HFFc6 (cell line): Measurements from ENCODE around the gene TPRX2. TPM values are rescaled to one million over a fixed set of nuclear protein-coding genes. Genes with fewer than 3 reads are reported as not detected.

Source experiments
- DNase-seq: peaks from one replicate; pipeline ENCODE4 v3.0.0-alpha.2; 2018
- H3K27ac Mint-ChIP-seq: 2 replicates; pipeline ENCODE4 v1.8.0; 2020; ENCODE audit warnings: mild to moderate bottlenecking, mixed read lengths
- H3K27me3 Mint-ChIP-seq: 2 replicates; pipeline ENCODE4 v1.8.0; 2021; ENCODE audit warnings: mild to moderate bottlenecking, moderate library complexity, mixed read lengths; ENCODE audit not compliant: insufficient read depth
- H3K36me3 Mint-ChIP-seq: 2 replicates; pipeline ENCODE4 v1.8.0; 2021; ENCODE audit warnings: low read depth, mixed read lengths
- H3K4me1 Mint-ChIP-seq: 2 replicates; pipeline ENCODE4 v1.8.0; 2020; ENCODE audit warnings: low read depth, mixed read lengths
- H3K4me3 Mint-ChIP-seq: 2 replicates; pipeline ENCODE4 v1.8.0; 2020; ENCODE audit warnings: mild to moderate bottlenecking, moderate library complexity, mixed read lengths
- H3K9me3 Mint-ChIP-seq: 2 replicates; pipeline ENCODE4 v1.8.0; 2020; ENCODE audit warnings: mild to moderate bottlenecking, mixed read lengths
- total RNA-seq, 6 experiments: library from RNA; stranded (reverse); fragmentation: NEBNext Ultra II Directional; extraction: Animal tissue kit (Norgen Biotek cat#: 25700); gene quantifications; 2 replicates in 1 of 6; 3 replicates in 5 of 6; pipeline ENCODE4 v1.2.3, GENCODE V29; 2021
- TF ChIP-seq, protein P1 (sequence below): fragments of 200-600 bp; sonication (generic); IDR thresholded peaks from 2 replicates; pipeline ENCODE4 v1.5.0; 2021; ENCODE audit warnings: antibody characterized with exemption, mild to moderate bottlenecking

TPRX2 gene
- total RNA-seq, 6 experiments from 2014 or later: not detected

DNA sequence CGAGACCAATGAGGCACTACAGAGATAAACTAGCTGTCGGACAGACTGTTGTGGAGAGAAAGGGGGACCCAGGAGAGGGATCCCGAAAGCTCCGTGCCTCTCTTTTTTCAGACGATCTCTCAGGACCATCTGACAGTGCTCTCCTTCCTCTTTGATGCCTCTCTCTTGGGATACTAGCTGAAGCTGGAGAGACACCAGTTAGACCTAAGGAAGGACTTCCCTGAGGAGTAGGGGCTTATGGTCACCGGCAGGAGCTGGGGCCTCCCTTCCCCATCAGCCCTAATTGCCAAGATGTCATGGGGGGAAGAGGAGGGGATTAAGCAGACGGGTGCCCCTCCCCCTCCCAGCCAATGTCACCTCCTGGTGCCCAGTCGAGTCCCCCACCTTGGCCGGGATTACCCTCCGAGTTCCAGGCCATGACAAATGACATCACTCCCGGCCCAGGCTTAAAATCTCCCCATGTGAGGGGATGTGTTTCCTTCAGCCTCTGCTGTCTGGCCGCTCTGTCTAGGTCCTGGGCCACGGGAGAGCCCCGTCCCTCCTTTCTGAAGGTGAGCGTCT is 37.5 kb upstream of the TPRX2 start, which contains the start of gene CRX:
CRX (plus strand) TSS at position 478 of the 561 bp plus-strand sequence. CDS start 12,507 bp downstream, outside the sequence.
- Mint-ChIP-seq H3K4me1 (no peaks in the 10 kb centered on the region), H3K36me3 (no peaks in the 10 kb centered on the region), H3K27me3 (peaks cover 44% of the 10 kb centered on the region), H3K4me3 (no peak within 1 kb of the TSS), H3K9me3 (peaks cover 3% of the 10 kb centered on the region), H3K27ac (no peak within 1 kb of the TSS)
- DNase-seq: no peak
- TF ChIP-seq, protein P1, sequence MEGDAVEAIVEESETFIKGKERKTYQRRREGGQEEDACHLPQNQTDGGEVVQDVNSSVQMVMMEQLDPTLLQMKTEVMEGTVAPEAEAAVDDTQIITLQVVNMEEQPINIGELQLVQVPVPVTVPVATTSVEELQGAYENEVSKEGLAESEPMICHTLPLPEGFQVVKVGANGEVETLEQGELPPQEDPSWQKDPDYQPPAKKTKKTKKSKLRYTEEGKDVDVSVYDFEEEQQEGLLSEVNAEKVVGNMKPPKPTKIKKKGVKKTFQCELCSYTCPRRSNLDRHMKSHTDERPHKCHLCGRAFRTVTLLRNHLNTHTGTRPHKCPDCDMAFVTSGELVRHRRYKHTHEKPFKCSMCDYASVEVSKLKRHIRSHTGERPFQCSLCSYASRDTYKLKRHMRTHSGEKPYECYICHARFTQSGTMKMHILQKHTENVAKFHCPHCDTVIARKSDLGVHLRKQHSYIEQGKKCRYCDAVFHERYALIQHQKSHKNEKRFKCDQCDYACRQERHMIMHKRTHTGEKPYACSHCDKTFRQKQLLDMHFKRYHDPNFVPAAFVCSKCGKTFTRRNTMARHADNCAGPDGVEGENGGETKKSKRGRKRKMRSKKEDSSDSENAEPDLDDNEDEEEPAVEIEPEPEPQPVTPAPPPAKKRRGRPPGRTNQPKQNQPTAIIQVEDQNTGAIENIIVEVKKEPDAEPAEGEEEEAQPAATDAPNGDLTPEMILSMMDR: no peak

DNA sequence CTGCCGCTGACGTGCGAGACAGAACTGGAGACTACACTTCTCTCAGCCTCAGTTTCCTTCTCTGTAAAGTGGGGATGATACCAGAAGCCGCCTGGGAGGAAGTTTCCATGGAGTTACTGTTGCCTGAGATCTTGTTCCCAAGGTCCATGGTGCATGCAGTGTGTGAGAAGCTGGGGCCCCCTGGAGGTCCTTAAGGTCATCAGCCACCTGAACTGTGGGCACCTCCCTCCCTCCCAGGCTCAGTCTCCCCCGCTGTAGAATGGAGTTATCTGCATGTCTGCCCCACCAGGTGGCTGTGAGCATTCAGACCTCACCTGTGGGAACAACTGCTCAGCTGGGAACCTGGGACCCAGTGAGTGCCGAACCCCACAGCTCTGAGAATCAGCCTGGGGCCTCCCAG is 34.6 kb upstream of the TPRX2 start:
- peaks cover 48% of the 10 kb centered on the region for H3K27me3 Mint-ChIP-seq
- H3K9me3 Mint-ChIP-seq: peaks cover 10% of the 10 kb centered on the region
- H3K27ac Mint-ChIP-seq: no peak overlapping the region

DNA sequence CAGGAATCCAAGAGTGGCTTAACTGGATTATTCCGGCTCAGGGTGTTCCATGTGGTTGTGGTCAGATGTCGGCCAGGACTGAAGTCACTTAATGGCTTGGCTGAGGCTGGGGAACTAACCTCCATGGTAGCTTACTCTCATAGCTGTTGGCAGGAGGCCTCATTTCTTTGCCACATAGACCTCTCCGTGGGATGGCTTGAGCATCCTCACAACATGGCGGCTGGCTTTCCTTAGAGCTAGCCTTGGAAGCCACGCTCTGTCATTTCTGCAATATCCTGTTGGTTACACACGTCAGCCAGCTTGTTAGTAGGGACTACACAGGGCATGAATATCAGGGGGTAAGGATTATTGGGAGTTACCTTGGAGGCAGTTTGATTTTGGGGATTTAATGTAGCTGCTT is 32.2 kb upstream of the TPRX2 start:
- Mint-ChIP-seq H3K36me3 (no peaks in the 10 kb centered on the region), H3K9me3 (peaks cover 10% of the 10 kb centered on the region), H3K4me3 (no peak overlapping the region), H3K27me3 (peaks cover 34% of the 10 kb centered on the region), H3K4me1 (no peaks in the 10 kb centered on the region), H3K27ac (no peak overlapping the region)
- TF ChIP-seq, protein P1: no peak
- no peak for DNase-seq

More for the DNA sequence above, 34.6 kb upstream of the TPRX2 start:
- no peaks in the 10 kb centered on the region for H3K4me1 Mint-ChIP-seq
- TF ChIP-seq, protein P1: no peak
- H3K4me3 Mint-ChIP-seq: no peak overlapping the region
- DNase-seq: no peak
- H3K36me3 Mint-ChIP-seq: no peaks in the 10 kb centered on the region

DNA sequence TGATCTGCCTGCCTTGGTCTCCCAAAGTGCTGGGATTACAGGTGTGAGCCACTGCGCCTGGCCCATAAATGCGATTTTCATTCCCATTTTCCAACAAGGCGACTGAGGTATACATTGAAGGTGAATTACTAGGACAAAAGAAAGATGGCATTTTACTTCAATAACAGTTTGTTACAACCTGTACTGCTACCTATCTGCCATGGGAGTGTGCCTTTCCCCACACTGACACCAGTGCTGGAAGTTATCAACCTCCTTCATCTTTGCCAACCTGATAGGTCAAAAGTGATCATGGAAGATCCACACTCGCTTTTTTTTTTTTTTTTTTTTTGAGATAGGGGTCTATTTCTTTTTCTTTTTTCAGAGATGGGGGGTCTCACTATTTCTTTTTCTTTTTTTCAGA is 26.3 kb upstream of the TPRX2 start:
- DNase-seq: no peak
- Mint-ChIP-seq H3K36me3 (no peaks in the 10 kb centered on the region), H3K4me1 (no peaks in the 10 kb centered on the region), H3K4me3 (no peak overlapping the region), H3K27ac (no peak overlapping the region), H3K9me3 (no peaks in the 10 kb centered on the region), H3K27me3 (peaks cover 23% of the 10 kb centered on the region)
- TF ChIP-seq, protein P1: no peak

DNA sequence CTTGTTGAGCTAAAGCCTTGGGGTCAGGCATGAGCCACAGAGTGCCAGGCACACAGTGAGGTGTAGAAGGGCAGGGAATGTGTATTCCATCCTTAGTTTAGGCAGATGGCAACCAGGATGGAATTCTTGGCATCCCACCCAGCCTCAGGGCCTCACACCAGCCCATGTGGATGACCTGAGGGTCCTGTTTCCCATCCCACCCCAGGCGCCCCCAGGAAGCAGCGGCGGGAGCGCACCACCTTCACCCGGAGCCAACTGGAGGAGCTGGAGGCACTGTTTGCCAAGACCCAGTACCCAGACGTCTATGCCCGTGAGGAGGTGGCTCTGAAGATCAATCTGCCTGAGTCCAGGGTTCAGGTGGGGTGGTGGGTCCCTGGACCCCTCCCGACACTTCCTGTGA is 23.0 kb upstream of the TPRX2 start:
- H3K27me3 Mint-ChIP-seq: peaks cover 13% of the 10 kb centered on the region
- no peaks in the 10 kb centered on the region for H3K9me3 Mint-ChIP-seq
- no peak overlapping the region for H3K4me3 Mint-ChIP-seq
- TF ChIP-seq, protein P1: no peak
- no peaks in the 10 kb centered on the region for H3K36me3 Mint-ChIP-seq
- DNase-seq: no peak
- H3K4me1 Mint-ChIP-seq: peaks cover 4% of the 10 kb centered on the region; the same call in 1 of the 2 replicates
- H3K27ac Mint-ChIP-seq: no peak overlapping the region
